Measurements from ENCODE around the gene ODR4.

DNA sequence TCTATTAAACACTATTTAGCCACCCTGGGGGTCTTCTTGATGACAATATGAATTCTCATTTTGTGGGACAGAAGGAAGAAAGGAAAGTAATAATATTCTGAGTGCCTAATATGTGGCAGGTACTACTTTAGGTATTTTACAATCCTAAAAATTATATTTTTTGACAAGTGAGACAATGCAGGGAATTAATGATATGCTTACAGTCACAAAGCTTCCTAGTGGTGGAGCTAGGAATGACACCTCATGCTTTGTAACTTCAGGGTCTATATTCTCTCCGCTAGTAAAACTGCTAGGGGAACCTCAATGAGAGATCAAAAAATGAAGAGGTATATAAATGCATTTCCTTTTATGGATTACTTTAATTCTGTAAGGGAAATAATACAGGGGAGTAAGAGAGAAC is 44.9 kb upstream of the ODR4 start:
- TF ChIP-seq, protein P1, sequence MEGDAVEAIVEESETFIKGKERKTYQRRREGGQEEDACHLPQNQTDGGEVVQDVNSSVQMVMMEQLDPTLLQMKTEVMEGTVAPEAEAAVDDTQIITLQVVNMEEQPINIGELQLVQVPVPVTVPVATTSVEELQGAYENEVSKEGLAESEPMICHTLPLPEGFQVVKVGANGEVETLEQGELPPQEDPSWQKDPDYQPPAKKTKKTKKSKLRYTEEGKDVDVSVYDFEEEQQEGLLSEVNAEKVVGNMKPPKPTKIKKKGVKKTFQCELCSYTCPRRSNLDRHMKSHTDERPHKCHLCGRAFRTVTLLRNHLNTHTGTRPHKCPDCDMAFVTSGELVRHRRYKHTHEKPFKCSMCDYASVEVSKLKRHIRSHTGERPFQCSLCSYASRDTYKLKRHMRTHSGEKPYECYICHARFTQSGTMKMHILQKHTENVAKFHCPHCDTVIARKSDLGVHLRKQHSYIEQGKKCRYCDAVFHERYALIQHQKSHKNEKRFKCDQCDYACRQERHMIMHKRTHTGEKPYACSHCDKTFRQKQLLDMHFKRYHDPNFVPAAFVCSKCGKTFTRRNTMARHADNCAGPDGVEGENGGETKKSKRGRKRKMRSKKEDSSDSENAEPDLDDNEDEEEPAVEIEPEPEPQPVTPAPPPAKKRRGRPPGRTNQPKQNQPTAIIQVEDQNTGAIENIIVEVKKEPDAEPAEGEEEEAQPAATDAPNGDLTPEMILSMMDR (IDR thresholded peaks at IDR 0.05; ENCODE audit: low read length), result peak; percentile 20; the same call in 1 of the 2 replicates
- no peak for TF ChIP-seq EZH2 (IDR thresholded peaks at IDR 0.05; ENCODE audit: borderline replicate concordance, low read length)

Data from OCI-LY1 (cell line).